PFSK-1 (cell line): Measurements from ENCODE around the gene LRRC74B.

Source experiments
- FOXP2 ChIP-seq: optimal IDR thresholded peaks from 2 replicates; pipeline ENCODE3; 2011; ENCODE audit warnings: borderline replicate concordance, control low read depth, inconsistent platforms; ENCODE audit not compliant: insufficient read depth; ENCODE audit errors: extremely low read length, extremely low read depth
- POLR2AphosphoS5 ChIP-seq: IDR thresholded peaks from 2 replicates; pipeline ENCODE4 v1.6.1; 2012; ENCODE audit warnings: low read depth, mild to moderate bottlenecking, control low read depth, low read length, moderate library complexity
- REST ChIP-seq, 2 experiments: IDR thresholded peaks; 2 replicates each; pipeline versions ENCODE4 v1.6.1 to v1.8.0; 2011 to 2012; ENCODE audit warnings: low read depth in 2 of 2, low read length in 2 of 2, control low read depth in 1 of 2, inconsistent platforms in 1 of 2, mild to moderate bottlenecking in 1 of 2, moderate library complexity in 1 of 2; ENCODE audit not compliant: insufficient read depth in 1 of 2
- SIN3A ChIP-seq: IDR thresholded peaks from 2 replicates; pipeline ENCODE4 v1.6.1; 2012; ENCODE audit warnings: mild to moderate bottlenecking, low read length, moderate library complexity, borderline replicate concordance; ENCODE audit not compliant: insufficient read depth
- TAF1 ChIP-seq: IDR thresholded peaks from 2 replicates; pipeline ENCODE4 v1.6.1; 2012; ENCODE audit warnings: low read length, control low read depth, borderline replicate concordance; ENCODE audit not compliant: insufficient read depth

Gene LRRC74B

GRCh38 chr22:21016644-21017420 is 28.9 kb upstream of the LRRC74B start:
- TF ChIP-seq POLR2AphosphoS5 (no peak), REST (IDR thresholded peaks at IDR 0.05; ENCODE audit: insufficient read depth in 1 of 2, low read depth in 2 of 2, low read length in 2 of 2) (no peak), SIN3A (no peak), TAF1 (no peak), FOXP2 (no peak)

GRCh38 chr22:21018314-21018713 is 27.4 kb upstream of the LRRC74B start:
- TF ChIP-seq FOXP2 (no peak), TAF1 (no peak), SIN3A (no peak), REST (IDR thresholded peaks at IDR 0.05; ENCODE audit: insufficient read depth in 1 of 2, low read depth in 2 of 2, low read length in 2 of 2) (no peak)

DNA sequence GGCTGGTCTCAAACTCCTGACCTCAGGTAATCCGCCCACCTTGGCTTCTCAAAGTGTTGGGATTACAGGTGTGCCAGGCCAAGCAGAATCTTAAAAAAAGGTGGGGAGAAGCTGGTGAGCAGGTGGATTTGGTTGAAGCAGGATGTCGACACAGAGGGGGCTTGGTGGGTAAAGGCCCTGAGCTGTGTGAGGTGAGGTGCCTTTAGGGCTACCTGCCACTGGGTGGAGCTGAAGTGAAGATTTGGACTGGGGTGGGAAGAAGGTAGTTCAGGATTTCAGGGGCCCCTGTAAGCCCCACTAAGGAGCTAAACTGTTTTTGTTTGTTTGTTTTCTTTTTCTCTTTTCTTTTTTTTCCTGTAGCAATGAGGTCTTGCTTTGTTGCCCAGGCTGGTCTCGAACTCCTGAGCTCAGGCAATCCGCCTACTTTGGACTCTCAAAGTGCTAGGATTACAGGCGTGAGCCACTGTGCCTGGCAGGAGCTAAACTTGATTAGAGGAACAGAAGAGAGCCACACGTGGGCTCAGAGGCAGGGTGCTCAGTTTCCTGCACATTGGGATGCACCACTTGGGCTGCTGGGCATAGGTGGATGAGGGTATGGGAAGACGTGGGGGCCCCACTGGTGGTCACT is 24.8 kb upstream of the LRRC74B start:
- TF ChIP-seq SIN3A (no peak), REST (IDR thresholded peaks at IDR 0.05; ENCODE audit: insufficient read depth in 1 of 2, low read depth in 2 of 2, low read length in 2 of 2) (no peak), FOXP2 (no peak), POLR2AphosphoS5 (no peak), TAF1 (no peak)

GRCh38 chr22:21022507-21022906 is 23.2 kb upstream of the LRRC74B start:
- TF ChIP-seq SIN3A (no peak), FOXP2 (no peak)

DNA sequence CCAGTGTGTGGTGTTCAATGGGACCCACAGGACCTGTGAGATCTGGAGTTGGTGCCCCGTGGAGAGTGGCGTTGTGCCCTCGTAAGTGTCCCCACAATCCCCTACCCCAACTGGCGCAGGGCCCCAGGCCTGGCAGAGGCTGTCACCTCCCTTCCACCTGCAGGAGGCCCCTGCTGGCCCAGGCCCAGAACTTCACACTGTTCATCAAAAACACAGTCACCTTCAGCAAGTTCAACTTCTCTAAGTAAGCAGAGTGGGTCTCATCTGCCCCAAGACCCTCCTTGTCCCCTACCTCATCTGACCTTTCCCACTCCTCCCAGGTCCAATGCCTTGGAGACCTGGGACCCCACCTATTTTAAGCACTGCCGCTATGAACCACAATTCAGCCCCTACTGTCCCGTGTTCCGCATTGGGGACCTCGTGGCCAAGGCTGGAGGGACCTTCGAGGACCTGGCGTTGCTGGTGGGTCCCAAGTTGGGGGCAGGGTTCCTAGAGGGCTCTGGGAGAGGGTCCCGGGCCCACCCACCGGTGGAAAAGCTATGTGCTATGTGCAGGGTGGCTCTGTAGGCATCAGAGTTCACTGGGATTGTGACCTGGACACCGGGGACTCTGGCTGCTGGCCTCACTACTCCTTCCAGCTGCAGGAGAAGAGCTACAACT is 22.7 kb upstream of the LRRC74B start:
- no peak for TF ChIP-seq POLR2AphosphoS5
- no peak for TF ChIP-seq TAF1
- no peak for TF ChIP-seq SIN3A
- no peak for TF ChIP-seq REST (IDR thresholded peaks at IDR 0.05; ENCODE audit: insufficient read depth in 1 of 2, low read depth in 2 of 2, low read length in 2 of 2)
- TF ChIP-seq FOXP2 = no peak
